Esophagus muscularis mucosa (tissue), 4 donors: ENCODE results near the gene FAM184B. TPM values are rescaled to one million over a fixed set of nuclear protein-coding genes. Genes with fewer than 3 reads are reported as not detected.

Experiments
- DNase-seq: peaks from one replicate; pipeline ENCODE4 v3.0.0-alpha.2; 2017; ENCODE audit errors: extremely low spot score
- H3K27ac ChIP-seq, 4 donors: fragments of 200-600 bp; sonication (generic); replicated peaks in 1 of 4; 1 replicate in 3 of 4; 2 replicates in 1 of 4; pipeline ENCODE4 v1.5.1; 2016 to 2019; ENCODE audit warnings: mild to moderate bottlenecking in 1 of 4
- H3K27me3 ChIP-seq, 4 donors: fragments of 200-600 bp; sonication (generic); one replicate each; pipeline versions ENCODE4 v1.5.1 to v1.6.0; 2016 to 2019
- H3K36me3 ChIP-seq, 4 donors: fragments of 200-600 bp; sonication (generic); one replicate each; pipeline ENCODE4 v1.5.1; 2016 to 2019
- H3K4me1 ChIP-seq, 4 donors: fragments of 200-600 bp; sonication (generic); one replicate each; pipeline ENCODE4 v1.5.1; 2016 to 2019
- H3K4me3 ChIP-seq, 4 donors: fragments of 200-600 bp; sonication (generic); 1 replicate in 2 of 4; 2 replicates in 2 of 4; pipeline ENCODE4 v1.5.1; 2016 to 2019; ENCODE audit warnings: mild to moderate bottlenecking in 4 of 4, moderate library complexity in 1 of 4
- H3K9me3 ChIP-seq, 4 donors: fragments of 200-600 bp; sonication (generic); 1 replicate in 3 of 4; 2 replicates in 1 of 4; pipeline ENCODE4 v1.5.1; 2016 to 2019
- CTCF ChIP-seq, 3 experiments: fragments of 200-600 bp in 2 of 3; fragments of 450-650 bp in 1 of 3; sonication (generic) in 2 of 3; IDR thresholded peaks; one replicate each; pipeline ENCODE4 v1.5.1; 2017 to 2019; ENCODE audit warnings: antibody characterized with exemption in 3 of 3, mild to moderate bottlenecking in 2 of 3, moderate library complexity in 1 of 3
- EP300 ChIP-seq: sonication (generic); formaldehyde crosslinking; IDR thresholded peaks from one replicate; pipeline ENCODE4 v1.6.1; 2017; ENCODE audit warnings: antibody characterized with exemption
- POLR2A ChIP-seq: fragments of 450-650 bp; IDR thresholded peaks from one replicate; pipeline ENCODE4 v1.6.1; 2017; ENCODE audit warnings: antibody characterized with exemption, moderate library complexity, mild to moderate bottlenecking, low read depth
- POLR2AphosphoS5 ChIP-seq, 2 donors: sonication (generic); formaldehyde crosslinking; IDR thresholded peaks; one replicate each; pipeline ENCODE4 v1.6.1; 2017; ENCODE audit warnings: antibody characterized with exemption in 2 of 2
- WGBS: methylation state at CpG from one replicate; pipeline ENCODE4 v1.1.5; 2018; 5-methylcytosine and 5-hydroxymethylcytosine counted together
- intact Hi-C: fragments of 100-400 bp; cut with DNase I; formaldehyde crosslinking; loops from one replicate; pipeline ENCODE4 v1.15.1; 2023
- total RNA-seq, 4 donors: library from RNA; depleted of rRNA; stranded (reverse); fragments of >200 nt; gene quantifications; one replicate each; pipeline versions ENCODE4 v1.1.0 to v1.2.1, GENCODE V29; 2016

The FAM184B gene
- total RNA-seq, 4 donors from 2014 or later = not detected

DNA sequence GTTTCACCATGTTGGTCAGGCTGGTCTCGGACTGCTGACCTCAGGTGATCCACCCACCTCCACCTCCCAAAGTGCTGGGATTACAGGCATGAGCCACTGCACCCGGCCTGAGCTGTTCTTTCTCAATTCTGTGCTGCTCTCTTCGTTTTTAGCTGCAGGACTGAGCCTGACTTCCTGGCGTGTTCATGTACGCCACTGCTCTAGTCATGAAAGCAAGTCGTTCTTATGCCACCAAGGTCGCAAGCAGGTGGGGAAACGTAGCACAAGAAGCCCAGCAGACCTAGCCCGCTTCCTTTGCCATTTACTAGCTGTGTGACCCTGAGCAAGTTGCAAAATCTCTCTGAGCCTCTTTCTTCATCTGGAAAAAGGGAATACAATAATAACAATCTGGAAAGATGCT lies 123.6 kb downstream of the FAM184B start:
- Histone ChIP-seq H3K4me1 (no peaks in the 10 kb centered on the region), H3K27me3 (peaks cover 0 to 4% (median 0%) of the 10 kb centered on the region in 4 donors), H3K9me3 (peaks cover 0 to 3% (median 0%) of the 10 kb centered on the region in 4 donors), H3K4me3 (no peak overlapping the region), H3K36me3 (no peaks in the 10 kb centered on the region), H3K27ac (no peak overlapping the region)
- no peak for TF ChIP-seq EP300
- no peak for TF ChIP-seq CTCF (IDR thresholded peaks at IDR 0.05)
- no peak for TF ChIP-seq POLR2AphosphoS5 (IDR thresholded peaks at IDR 0.05)
- TF ChIP-seq POLR2A = no peak
- DNase-seq = peak; percentile 50
- intact Hi-C loops = no loop called here
- 87% methylated on average over 9 of the region's 9 CpGs for WGBS

- H3K36me3 ChIP-seq = no peaks in the 10 kb centered on the region
- no peak overlapping the region for H3K27ac ChIP-seq
- peak; percentile 64 for DNase-seq
- WGBS = 78% methylated on average over 1 of the region's 1 CpG
- H3K27me3 ChIP-seq = peaks cover 0 to 4% (median 0%) of the 10 kb centered on the region in 4 donors
- intact Hi-C loops = no loop called here
- H3K4me3 ChIP-seq = no peak overlapping the region
- no peaks in the 10 kb centered on the region for H3K4me1 ChIP-seq
- H3K9me3 ChIP-seq = peaks cover 0 to 5% (median 0%) of the 10 kb centered on the region in 4 donors
- TF ChIP-seq POLR2AphosphoS5 (IDR thresholded peaks at IDR 0.05) (no peak), POLR2A (no peak), CTCF (IDR thresholded peaks at IDR 0.05) (no peak), EP300 (no peak)
Observed at GRCh38 chr4:17657090-17657489, 124.3 kb downstream of the FAM184B start.

DNA sequence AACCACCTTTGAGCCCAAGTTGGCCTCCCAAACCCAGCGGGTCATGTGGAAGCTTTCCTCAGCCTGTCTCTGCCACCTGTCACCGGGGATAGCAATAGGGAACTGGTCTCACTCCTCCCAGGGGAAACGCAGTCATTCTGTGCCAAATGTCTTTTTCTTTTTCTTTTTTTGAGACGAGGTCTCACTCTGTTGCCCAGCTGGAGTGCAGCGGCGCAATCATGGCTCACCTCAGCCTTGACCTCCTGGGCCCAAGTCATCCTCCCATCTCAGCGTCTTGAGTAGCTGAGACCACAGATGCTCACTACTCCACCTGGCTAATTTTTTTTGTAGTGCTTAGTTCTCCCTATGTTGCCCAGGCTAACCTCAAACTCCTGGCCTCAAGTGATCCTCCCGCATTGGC lies 126.7 kb downstream of the FAM184B start:
- Histone ChIP-seq H3K4me1 (no peaks in the 10 kb centered on the region), H3K27ac (no peak overlapping the region), H3K27me3 (peaks cover 0 to 11% (median 0%) of the 10 kb centered on the region in 4 donors), H3K9me3 (peaks cover 0 to 5% (median 0%) of the 10 kb centered on the region in 4 donors), H3K4me3 (no peak overlapping the region), H3K36me3 (no peaks in the 10 kb centered on the region)
- TF ChIP-seq POLR2AphosphoS5 (IDR thresholded peaks at IDR 0.05) = no peak
- TF ChIP-seq CTCF (IDR thresholded peaks at IDR 0.05) = no peak
- no peak for TF ChIP-seq POLR2A
- 73% methylated on average over 8 of the region's 8 CpGs for WGBS
- DNase-seq = no peak
- intact Hi-C loops = no loop called here

- peaks cover 0 to 5% (median 0%) of the 10 kb centered on the region in 4 donors for H3K9me3 ChIP-seq
Observed at GRCh38 chr4:17650406-17650805, 131.0 kb downstream of the FAM184B start.

More at GRCh38 chr4:17650406-17650805, 131.0 kb downstream of the FAM184B start:
- no peak for DNase-seq
- H3K27me3 ChIP-seq = peaks cover 0 to 7% (median 0%) of the 10 kb centered on the region in 4 donors
- intact Hi-C loops = no loop called here
- TF ChIP-seq POLR2AphosphoS5 (IDR thresholded peaks at IDR 0.05) = no peak
- TF ChIP-seq POLR2A = no peak
- no peak for TF ChIP-seq EP300
- TF ChIP-seq CTCF (IDR thresholded peaks at IDR 0.05) = no peak
- 89% methylated on average over 2 of the region's 2 CpGs for WGBS
- no peaks in the 10 kb centered on the region for H3K36me3 ChIP-seq
- no peak overlapping the region for H3K4me3 ChIP-seq
- H3K4me1 ChIP-seq = no peaks in the 10 kb centered on the region
- no peak overlapping the region for H3K27ac ChIP-seq
